WTC11 (cell line): ENCODE results near the gene CALHM4.

Experiments used
- CTCF ChIP-seq: fragments of 200-600 bp; IDR thresholded peaks from 2 replicates; pipeline ENCODE4 v1.8.0; 2022; ENCODE audit warnings: antibody characterized with exemption
- NFE2L1 ChIP-seq: sonication (generic); formaldehyde crosslinking; IDR thresholded peaks from 2 replicates; pipeline ENCODE4 v1.8.1; 2023; ENCODE audit warnings: missing genetic modification reagents
- NR3C1 ChIP-seq: sonication (generic); formaldehyde crosslinking; conservative IDR thresholded peaks from 2 replicates; pipeline ENCODE4 v1.8.1; 2023; ENCODE audit warnings: low read depth, mild to moderate bottlenecking, missing genetic modification reagents

- TF ChIP-seq CTCF (no peak), NFE2L1 (CRISPR knock-in tag) (no peak), NR3C1 (CRISPR knock-in tag) (no peak)
Measured at GRCh38 chr6:116529466-116530290, 23.9 kb upstream of the CALHM4 start.
